EH (cell line): ENCODE data around the gene ELL.
"Not testable (repeated sequence)": the region's sequence is repeated elsewhere in the genome, so short reads cannot be mapped to it uniquely, and the experiment has no call there.

ENCODE experiments used
- DNase-seq: peaks from one replicate; pipeline ENCODE4 v3.0.0-alpha.2; 2015; ENCODE audit warnings: low read depth

The ELL gene

GRCh38 chr19:18521692-18522123 lies at the start of gene ELL:
Gene ELL, minus strand, starts transcription at chr19:18522070. Its CDS starts 15 bp downstream, at chr19:18522055.
- DNase-seq = no peak

- DNase-seq = no peak
These were observed 46.5 kb upstream of the ELL start for GRCh38 chr19:18568367-18568766.

GRCh38 chr19:18566953-18567352 lies 45.1 kb upstream of the ELL start:
- DNase-seq = no peak

- DNase-seq = no peak
These were observed 40.2 kb upstream of the ELL start for GRCh38 chr19:18562086-18562485.

GRCh38 chr19:18559685-18560084 lies 37.8 kb upstream of the ELL start:
- no peak for DNase-seq

GRCh38 chr19:18558604-18559003 lies 36.7 kb upstream of the ELL start:
- no peak for DNase-seq

GRCh38 chr19:18558202-18558555 lies 36.3 kb upstream of the ELL start:
- peak; percentile 6 for DNase-seq

GRCh38 chr19:18557411-18558201 lies 35.7 kb upstream of the ELL start, which contains the start of gene KXD1:
Gene KXD1, plus strand, starts transcription at chr19:18557870. Its CDS starts 4,187 bp downstream, at chr19:18562057.
- peak; percentile 99 for DNase-seq

GRCh38 chr19:18551631-18552030 lies 29.8 kb upstream of the ELL start:
- no peak for DNase-seq

GRCh38 chr19:18543814-18544475 lies 22.1 kb upstream of the ELL start:
- peak; percentile 78 for DNase-seq

GRCh38 chr19:18542941-18543813 lies 21.3 kb upstream of the ELL start, which contains the start of gene FKBP8:
Gene FKBP8, minus strand, starts transcription at chr19:18543573. Its CDS starts 1,603 bp downstream, at chr19:18541970.
- peak; percentile 85 for DNase-seq

GRCh38 chr19:18541992-18542940 lies 20.4 kb upstream of the ELL start:
- no peak for DNase-seq

GRCh38 chr19:18541258-18541991 lies 19.6 kb upstream of the ELL start:
- peak; percentile 54 for DNase-seq

GRCh38 chr19:18540200-18540599 lies 18.3 kb upstream of the ELL start:
- DNase-seq = not testable (repeated sequence)

GRCh38 chr19:18539372-18539771 lies 17.5 kb upstream of the ELL start:
- DNase-seq = no peak

- no peak for DNase-seq
These were observed 16.2 kb upstream of the ELL start for GRCh38 chr19:18538115-18538514.

GRCh38 chr19:18537431-18537830 lies 15.6 kb upstream of the ELL start:
- no peak for DNase-seq

GRCh38 chr19:18536475-18536874 lies 14.6 kb upstream of the ELL start:
- DNase-seq = no peak

- DNase-seq = no peak
These were observed 11.2 kb upstream of the ELL start for GRCh38 chr19:18533058-18533457.

- DNase-seq = no peak
These were observed 10.5 kb upstream of the ELL start for GRCh38 chr19:18532168-18532890.
